Mammary epithelial cell (primary cell): Measurements from ENCODE around the gene NOL12.

Experiments used
- EZH2 ChIP-seq: IDR thresholded peaks from 2 replicates; pipeline ENCODE4 v1.6.1; 2012; ENCODE audit warnings: low read length, inconsistent platforms, borderline replicate concordance
- TF ChIP-seq, protein P1 (sequence below), 2 donors: IDR thresholded peaks in 1 of 2; conservative IDR thresholded peaks in 1 of 2; 2 replicates each; pipeline ENCODE4 v1.5.1; 2011 to 2012; ENCODE audit warnings: inconsistent platforms in 2 of 2, low read length in 2 of 2, mild to moderate bottlenecking in 2 of 2, control low read depth in 1 of 2, low read depth in 1 of 2; ENCODE audit not compliant: insufficient read depth in 1 of 2; ENCODE audit errors: extremely low read depth in 1 of 2

DNA sequence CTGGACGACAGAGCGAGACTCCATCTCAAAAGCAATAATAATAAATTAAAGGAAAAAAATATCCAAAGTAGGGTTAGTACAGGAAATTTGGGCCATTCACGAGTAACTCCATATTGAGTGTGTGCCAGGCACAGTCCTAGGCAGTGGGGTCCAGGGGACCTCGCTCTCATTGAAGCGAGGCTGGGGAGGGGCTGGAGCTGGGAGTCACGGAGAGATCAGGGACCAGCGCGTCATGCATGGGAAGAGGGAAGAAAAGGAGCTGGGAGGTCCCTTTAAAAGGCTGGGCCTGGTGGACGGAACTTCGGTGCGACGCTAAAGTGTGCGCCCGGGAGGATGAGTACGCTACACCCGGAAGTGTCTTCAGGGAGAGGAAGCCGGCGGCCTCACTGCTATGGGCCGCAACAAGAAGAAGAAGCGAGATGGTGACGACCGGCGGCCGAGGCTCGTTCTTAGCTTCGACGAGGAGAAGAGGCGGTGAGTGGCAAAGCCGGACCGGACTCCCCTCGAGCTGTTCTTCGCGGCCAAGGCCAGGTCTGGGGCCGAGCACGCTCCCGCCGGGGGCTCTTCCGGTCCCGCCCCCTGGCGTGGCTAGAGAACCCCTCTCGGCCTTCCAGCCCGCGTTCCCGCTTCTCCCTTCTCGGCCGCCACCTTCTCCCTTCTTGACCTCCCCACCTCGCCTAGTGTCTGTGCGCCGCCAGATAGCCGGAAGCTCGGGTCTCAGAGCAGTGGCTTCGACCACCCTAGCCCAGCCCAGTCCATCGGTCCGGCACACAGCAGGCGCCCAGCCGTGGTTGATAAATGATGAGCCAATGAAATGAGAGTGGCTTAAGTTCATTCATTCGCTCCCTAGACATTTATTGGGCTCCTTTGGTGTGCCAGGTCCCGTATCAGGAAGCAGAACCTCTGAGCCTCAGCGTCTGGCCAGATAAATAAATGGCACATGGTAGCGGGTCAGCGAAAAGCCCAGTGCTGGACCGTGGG lies at the start of gene NOL12:
- TF ChIP-seq EZH2, result no peak
- TF ChIP-seq, protein P1, sequence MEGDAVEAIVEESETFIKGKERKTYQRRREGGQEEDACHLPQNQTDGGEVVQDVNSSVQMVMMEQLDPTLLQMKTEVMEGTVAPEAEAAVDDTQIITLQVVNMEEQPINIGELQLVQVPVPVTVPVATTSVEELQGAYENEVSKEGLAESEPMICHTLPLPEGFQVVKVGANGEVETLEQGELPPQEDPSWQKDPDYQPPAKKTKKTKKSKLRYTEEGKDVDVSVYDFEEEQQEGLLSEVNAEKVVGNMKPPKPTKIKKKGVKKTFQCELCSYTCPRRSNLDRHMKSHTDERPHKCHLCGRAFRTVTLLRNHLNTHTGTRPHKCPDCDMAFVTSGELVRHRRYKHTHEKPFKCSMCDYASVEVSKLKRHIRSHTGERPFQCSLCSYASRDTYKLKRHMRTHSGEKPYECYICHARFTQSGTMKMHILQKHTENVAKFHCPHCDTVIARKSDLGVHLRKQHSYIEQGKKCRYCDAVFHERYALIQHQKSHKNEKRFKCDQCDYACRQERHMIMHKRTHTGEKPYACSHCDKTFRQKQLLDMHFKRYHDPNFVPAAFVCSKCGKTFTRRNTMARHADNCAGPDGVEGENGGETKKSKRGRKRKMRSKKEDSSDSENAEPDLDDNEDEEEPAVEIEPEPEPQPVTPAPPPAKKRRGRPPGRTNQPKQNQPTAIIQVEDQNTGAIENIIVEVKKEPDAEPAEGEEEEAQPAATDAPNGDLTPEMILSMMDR (conservative IDR thresholded peaks at IDR 0.05 in 1 of 2, IDR thresholded peaks at IDR 0.05 in 1 of 2; ENCODE audit: extremely low read depth in 1 of 2, insufficient read depth in 1 of 2, low read depth in 1 of 2, low read length in 2 of 2), result no peak
